Measurements from ENCODE around the gene CABLES1.

The CABLES1 gene

GRCh38 chr18:23171581-23172156 is 36.4 kb downstream of the CABLES1 start:
- H3K9me2 ChIP-seq (ENCODE audit: low read depth, low read length): no peaks in the 10 kb centered on the region
- H3K9me3 ChIP-seq (ENCODE audit: low read length): no peaks in the 10 kb centered on the region
- no peak overlapping the region for H3K27ac ChIP-seq (ENCODE audit: low read depth, low read length, poor library complexity, severe bottlenecking)
- H4K20me1 ChIP-seq (ENCODE audit: insufficient read depth, low read length): no peaks in the 10 kb centered on the region
- no peaks in the 10 kb centered on the region for H3K36me3 ChIP-seq (ENCODE audit: insufficient read depth, low read length)
- no peak overlapping the region for H3K4me2 ChIP-seq (ENCODE audit: low read length)
- no peaks in the 10 kb centered on the region for H3K27me3 ChIP-seq (ENCODE audit: insufficient read depth, low read length)
- no peaks in the 10 kb centered on the region for H3K4me1 ChIP-seq (ENCODE audit: insufficient read depth, low read length, severe bottlenecking)
- H2AFZ ChIP-seq (ENCODE audit: low read length): no peak overlapping the region
- H3K79me2 ChIP-seq (ENCODE audit: insufficient read depth, low read length): no peaks in the 10 kb centered on the region
- H3K9ac ChIP-seq (ENCODE audit: low read length): no peak overlapping the region
- H3K4me3 ChIP-seq (ENCODE audit: low read depth, low read length, poor library complexity, severe bottlenecking): no peak overlapping the region
- H3F3A ChIP-seq (ENCODE audit: insufficient read depth, low read length): no peaks in the 10 kb centered on the region
- TF ChIP-seq CTCF (IDR thresholded peaks at IDR 0.05; ENCODE audit: low read length) (no peak), EZH2 (IDR thresholded peaks at IDR 0.05; ENCODE audit: borderline replicate concordance, low read length) (no peak)

- H3K36me3 ChIP-seq (ENCODE audit: insufficient read depth, low read length): no peaks in the 10 kb centered on the region
- no peak for TF ChIP-seq EZH2 (IDR thresholded peaks at IDR 0.05; ENCODE audit: borderline replicate concordance, low read length)
- no peak for TF ChIP-seq CTCF (IDR thresholded peaks at IDR 0.05; ENCODE audit: low read length)
- no peak overlapping the region for H2AFZ ChIP-seq (ENCODE audit: low read length)
- no peaks in the 10 kb centered on the region for H3K27me3 ChIP-seq (ENCODE audit: insufficient read depth, low read length)
- H3K9me3 ChIP-seq (ENCODE audit: low read length): no peaks in the 10 kb centered on the region
- no peak overlapping the region for H3K4me2 ChIP-seq (ENCODE audit: low read length)
- no peak overlapping the region for H3K4me3 ChIP-seq (ENCODE audit: low read depth, low read length, poor library complexity, severe bottlenecking)
- H4K20me1 ChIP-seq (ENCODE audit: insufficient read depth, low read length): no peaks in the 10 kb centered on the region
- no peaks in the 10 kb centered on the region for H3K79me2 ChIP-seq (ENCODE audit: insufficient read depth, low read length)
- no peaks in the 10 kb centered on the region for H3F3A ChIP-seq (ENCODE audit: insufficient read depth, low read length)
- H3K9ac ChIP-seq (ENCODE audit: low read length): no peak overlapping the region
- H3K9me2 ChIP-seq (ENCODE audit: low read depth, low read length): no peaks in the 10 kb centered on the region
- no peaks in the 10 kb centered on the region for H3K4me1 ChIP-seq (ENCODE audit: insufficient read depth, low read length, severe bottlenecking)
- no peak overlapping the region for H3K27ac ChIP-seq (ENCODE audit: low read depth, low read length, poor library complexity, severe bottlenecking)
Measured at GRCh38 chr18:23172591-23173380, 37.5 kb downstream of the CABLES1 start.

- Histone ChIP-seq H3F3A (ENCODE audit: insufficient read depth, low read length) (no peaks in the 10 kb centered on the region), H3K4me2 (ENCODE audit: low read length) (no peak overlapping the region), H3K4me3 (ENCODE audit: low read depth, low read length, poor library complexity, severe bottlenecking) (no peak overlapping the region), H3K79me2 (ENCODE audit: insufficient read depth, low read length) (no peaks in the 10 kb centered on the region), H3K9me3 (ENCODE audit: low read length) (no peaks in the 10 kb centered on the region), H3K27me3 (ENCODE audit: insufficient read depth, low read length) (no peaks in the 10 kb centered on the region; the same call in 1 of the 2 replicates), H3K9me2 (ENCODE audit: low read depth, low read length) (no peaks in the 10 kb centered on the region), H3K36me3 (ENCODE audit: insufficient read depth, low read length) (no peaks in the 10 kb centered on the region), H4K20me1 (ENCODE audit: insufficient read depth, low read length) (no peaks in the 10 kb centered on the region), H3K9ac (ENCODE audit: low read length) (no peak overlapping the region), H3K27ac (ENCODE audit: low read depth, low read length, poor library complexity, severe bottlenecking) (no peak overlapping the region), H2AFZ (ENCODE audit: low read length) (no peak overlapping the region), H3K4me1 (ENCODE audit: insufficient read depth, low read length, severe bottlenecking) (no peaks in the 10 kb centered on the region)
- TF ChIP-seq EZH2 (IDR thresholded peaks at IDR 0.05; ENCODE audit: borderline replicate concordance, low read length): no peak
Measured at GRCh38 chr18:23173912-23174311, 38.6 kb downstream of the CABLES1 start.

All from OCI-LY1 (cell line).